HG03064 (cell line): ENCODE results near the gene NNMT.

Experiments used
- ATAC-seq: cut with Tn5 transposase; IDR thresholded peaks from one replicate; pipeline ENCODE4 v1.9.1; 2021; ENCODE audit warnings: low read depth; ENCODE audit not compliant: unreplicated experiment

Gene NNMT

DNA sequence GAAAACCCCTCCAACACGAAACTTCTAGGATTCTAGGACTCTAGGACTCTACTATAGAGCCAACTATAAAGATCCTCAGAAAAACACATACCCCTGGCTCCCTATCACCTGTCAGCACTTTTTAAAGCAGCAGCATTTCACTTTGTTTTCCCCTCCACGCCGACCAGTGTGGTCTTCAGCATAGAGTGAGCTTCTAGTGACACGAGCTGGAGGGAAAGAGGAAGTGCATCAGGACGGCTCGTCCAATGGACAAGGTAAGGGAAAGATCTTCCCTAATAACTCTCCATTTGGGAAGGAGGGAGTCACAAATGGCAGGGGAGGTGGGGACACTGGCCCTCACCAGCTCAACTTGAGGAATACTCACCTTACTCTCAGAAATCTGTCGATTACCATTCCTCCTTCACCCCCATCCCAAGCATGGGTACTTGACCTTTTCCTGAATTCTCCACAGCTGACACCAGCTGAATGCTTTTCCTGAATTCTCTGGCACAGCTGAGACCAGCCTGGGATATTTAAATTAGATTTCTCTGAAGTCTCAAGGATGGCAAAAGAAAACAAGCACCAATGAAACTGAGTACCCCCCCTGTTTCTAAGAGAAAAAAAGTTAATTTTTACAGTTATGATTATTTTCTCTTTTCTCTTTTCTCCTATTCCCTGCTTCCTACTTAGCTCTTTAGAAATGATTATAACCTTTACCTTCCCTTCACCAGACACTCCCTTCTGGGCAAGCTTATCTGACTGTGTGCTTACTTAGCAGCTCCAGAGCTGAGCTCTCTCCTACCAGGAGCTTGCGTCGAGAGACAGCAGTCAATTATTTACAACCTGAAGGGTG lies 33.3 kb upstream of the NNMT start:
- no peak for ATAC-seq

DNA sequence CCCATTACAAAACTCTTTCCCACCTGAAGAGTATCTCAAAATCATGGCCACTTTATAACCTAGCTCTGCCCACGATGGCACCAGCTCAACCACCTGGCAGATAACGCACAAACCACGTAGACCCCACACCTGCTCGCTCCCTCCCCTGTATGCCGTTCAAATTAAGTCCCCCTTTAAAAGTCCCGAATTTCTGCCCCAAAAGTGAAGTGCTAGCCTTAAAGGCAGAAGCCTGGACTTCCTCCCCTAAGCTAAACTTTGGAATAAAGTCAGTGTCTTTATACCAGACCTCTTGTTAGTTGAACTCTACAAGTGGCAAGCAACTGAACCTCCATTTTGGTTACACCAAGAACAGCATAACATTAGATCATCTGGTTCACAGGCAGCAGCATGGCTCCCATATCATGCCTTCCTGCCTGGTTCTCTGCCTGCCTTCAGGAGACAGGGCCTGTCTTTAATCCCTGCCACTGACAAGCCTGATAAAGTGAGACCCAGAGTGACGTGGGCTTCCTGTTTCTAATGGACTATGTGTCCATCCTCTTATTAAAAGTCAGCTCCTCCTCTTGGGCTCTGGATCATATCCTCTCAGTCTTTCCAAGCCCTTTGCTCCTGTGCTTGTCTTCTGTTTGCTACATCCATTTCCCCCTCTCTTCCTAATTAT lies 32.6 kb upstream of the NNMT start:
- ATAC-seq: no peak

- no peak for ATAC-seq
These were observed 31.8 kb upstream of the NNMT start for GRCh38 chr11:114264381-114264780.

- no peak for ATAC-seq
These were observed 30.9 kb upstream of the NNMT start for GRCh38 chr11:114265122-114265878.

GRCh38 chr11:114269498-114269897 lies 26.7 kb upstream of the NNMT start:
- no peak for ATAC-seq

DNA sequence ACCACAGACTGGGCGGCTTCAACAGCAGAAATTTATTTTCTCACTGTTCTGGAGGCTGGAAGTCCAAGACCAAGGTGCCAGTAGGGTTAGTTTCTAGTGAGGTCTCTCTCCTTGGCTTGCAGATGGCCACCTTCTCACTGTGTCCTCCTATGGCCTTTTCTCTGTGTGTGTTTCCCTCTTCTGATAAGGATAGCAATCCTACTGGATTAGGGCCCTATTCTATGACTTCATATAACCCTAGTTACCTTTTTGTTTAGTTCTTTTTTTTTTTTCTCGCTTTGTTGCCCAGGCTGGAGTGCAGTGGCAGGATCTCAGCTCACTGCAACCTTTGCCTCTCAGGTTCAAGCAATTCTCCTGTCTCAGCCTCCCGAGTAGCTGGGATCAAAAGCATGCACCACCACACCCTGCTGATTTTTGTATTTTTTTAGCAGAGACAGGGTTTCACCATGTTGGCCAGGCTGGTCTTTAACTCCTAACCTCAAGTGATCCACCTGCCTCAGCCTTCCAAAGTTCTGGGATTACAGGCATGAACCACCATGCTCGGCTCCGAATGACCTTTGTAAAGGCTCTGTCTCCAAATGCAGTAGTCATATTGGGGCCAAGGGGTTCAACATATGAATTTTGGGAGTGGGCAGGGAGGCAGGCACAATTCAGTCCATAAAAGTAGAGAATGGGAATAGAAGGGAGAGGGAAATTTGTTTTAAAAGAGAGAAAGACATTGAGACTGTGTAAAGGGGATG lies 25.5 kb upstream of the NNMT start:
- no peak for ATAC-seq

- ATAC-seq: no peak
These were observed 24.9 kb upstream of the NNMT start for GRCh38 chr11:114271316-114271715.

DNA sequence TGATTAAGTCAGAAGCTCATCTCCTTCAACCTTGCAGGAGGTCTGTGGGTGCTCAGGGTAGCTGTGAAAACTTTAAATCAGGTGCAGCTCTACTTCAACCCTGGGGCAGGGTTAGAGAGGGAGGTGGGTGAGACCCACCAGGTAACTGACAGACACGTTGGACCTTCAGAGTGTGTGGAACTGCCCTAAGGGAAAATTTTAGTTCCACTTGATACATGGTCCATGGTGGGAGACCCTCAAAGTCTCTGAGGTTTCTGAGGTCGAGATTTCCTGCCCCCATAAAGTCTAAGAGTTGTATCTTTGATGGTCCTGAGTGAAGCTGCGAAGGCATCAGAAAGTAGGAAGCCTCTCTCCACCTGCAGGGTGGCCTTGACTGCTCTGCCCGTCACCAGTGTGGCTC lies 23.9 kb upstream of the NNMT start:
- ATAC-seq: no peak

- ATAC-seq: no peak
These were observed 23.1 kb upstream of the NNMT start for GRCh38 chr11:114273071-114273470.

GRCh38 chr11:114273890-114274635 lies 22.1 kb upstream of the NNMT start:
- ATAC-seq: no peak

GRCh38 chr11:114274637-114275036 lies 21.6 kb upstream of the NNMT start:
- no peak for ATAC-seq

DNA sequence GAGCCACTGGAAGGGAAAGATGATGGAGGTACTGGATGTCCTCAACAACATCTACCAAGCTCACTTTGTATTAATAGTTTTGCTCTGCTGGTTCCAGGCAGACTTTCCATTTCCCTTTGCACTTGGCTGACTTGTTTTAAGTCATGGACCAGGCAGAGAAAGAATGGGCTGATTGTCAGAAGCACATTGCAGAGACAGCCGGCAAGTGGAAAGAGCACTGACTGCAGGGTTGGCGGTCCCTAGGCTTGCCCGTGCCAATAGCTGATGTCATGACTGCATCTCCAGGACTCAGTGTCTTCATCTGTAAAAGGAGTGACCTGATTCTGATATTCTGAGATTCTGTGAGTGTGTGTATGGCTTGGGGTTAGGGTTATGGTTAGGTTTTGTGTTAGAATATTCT lies 20.9 kb upstream of the NNMT start:
- ATAC-seq: no peak

GRCh38 chr11:114276077-114276476 lies 20.1 kb upstream of the NNMT start:
- ATAC-seq: no peak

- no peak for ATAC-seq
These were observed 18.4 kb upstream of the NNMT start for GRCh38 chr11:114277637-114278341.

DNA sequence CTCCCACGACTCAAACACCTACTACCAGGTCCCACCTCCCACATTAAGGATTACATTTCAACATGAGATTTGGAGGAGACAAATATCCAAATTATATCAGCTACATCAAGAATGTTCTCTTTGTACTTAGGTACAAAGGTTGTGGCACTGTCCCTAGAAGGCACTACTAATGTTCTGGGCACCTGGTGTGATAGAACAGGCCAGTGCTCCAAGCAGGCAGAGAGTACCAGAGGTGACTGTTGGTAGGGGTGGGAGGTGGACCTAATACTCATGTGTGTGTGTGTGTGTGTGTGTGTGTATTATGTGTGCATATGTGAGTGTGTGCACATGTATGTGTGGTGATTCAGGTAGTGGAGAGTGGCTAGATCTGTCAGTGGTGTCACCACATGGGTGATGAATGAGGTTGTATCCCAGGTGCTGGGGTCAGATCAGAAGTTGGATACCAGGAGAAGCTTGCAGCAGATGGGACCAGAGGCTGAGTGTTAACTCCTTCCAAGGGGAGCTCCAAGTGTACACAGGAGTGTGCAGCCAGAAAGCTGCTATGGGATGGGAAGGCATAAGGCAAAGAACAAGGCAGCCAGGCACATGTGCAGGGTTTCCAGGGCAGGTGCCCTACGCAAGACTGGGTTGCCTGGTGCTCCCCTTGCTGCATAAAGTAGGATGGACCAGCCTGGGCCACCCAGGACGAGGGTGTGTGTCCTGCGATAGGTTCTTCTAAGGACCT lies 17.7 kb upstream of the NNMT start:
- no peak for ATAC-seq

DNA sequence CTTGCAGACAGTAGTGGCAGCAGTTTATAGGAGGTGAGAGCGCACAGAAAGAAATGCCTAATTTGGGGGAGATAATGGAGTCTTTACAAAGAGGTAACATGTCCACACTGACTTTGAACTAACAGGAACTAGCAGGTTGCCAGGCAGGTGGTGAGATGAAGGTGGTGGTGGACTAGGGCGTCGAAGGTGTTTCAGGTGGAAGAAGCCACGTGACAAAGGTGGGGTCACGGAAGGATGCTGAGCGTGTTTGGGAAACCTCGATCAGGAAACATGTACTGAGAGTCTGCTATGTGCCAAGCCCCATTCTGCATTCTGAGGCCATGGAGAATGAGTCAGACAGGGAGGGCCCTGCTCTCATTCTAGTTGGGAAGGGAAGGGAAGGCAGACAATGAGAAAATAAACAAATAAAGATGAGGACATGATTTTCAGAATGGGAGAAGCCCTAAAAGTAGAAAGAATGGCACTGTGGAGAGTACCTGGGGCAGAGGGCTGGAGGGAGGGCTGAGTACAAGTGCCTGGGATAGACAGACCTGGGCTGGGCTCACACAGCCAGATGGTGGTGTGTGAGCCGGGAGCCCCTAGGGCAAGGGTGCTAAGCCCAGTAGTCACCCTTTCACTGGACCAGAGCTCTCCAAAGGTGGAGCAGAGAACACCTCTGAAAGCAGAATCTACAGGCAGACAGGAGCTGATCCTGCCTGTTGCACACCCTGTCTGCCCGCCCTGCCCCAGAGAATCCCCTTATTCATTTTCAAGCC lies 16.2 kb upstream of the NNMT start:
- ATAC-seq: no peak

DNA sequence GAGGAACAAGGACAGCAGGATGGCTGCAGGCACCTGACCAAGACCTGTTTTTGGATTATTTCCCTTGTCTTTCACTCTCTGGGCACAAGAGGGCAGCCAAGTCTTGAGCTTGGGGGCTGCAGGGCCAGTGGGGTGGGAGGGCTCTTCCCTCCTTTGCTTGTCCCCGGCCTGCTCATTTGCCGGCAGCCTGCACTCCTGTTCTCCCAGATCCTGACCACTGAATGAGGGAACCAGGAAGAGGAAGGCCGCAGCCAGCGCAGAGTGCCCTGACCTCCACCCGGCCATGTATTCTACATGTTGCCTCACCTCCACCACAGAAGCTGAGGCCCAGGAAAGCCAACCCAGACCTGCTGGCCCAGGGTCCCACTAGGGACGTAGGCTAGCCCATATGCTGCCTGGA lies 15.5 kb upstream of the NNMT start:
- no peak for ATAC-seq

DNA sequence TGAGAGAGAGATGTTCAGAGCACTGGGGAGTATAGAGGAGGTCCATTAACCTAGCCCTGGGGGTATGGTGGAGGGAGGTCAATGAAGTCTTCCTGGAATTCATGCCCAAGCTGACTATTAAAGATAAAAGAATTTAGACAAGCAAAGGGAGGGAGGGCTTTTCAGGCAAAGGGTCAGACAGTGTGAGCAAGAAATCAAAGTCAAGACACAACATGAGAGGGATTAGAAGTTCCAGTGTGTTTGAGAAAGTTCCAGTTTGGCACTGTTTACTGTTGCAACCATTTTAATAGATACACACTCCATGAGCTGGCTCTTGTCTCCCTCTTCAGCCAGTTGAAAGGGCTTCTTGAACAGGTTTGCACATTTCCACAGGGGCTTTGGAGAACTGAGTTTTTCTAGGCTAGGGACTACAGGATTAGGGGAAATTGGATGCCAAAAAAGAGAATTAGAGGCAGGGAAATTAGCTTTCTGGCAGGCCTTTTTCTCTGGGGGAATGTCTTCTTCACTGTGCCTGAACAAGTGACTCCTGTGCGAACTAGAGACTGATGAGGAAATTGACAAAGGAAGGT lies 14.7 kb upstream of the NNMT start:
- ATAC-seq: no peak
